CD14-positive monocyte (primary cell): ENCODE data around the gene SLC35G6. TPM values are rescaled to one million over a fixed set of nuclear protein-coding genes. Genes with fewer than 3 reads are reported as not detected.

Experiments used
- DNase-seq, 3 donors: peaks; one replicate each; pipeline ENCODE4 v3.0.0-alpha.2; 2011 to 2022
- H2AFZ ChIP-seq: 2 replicates; pipeline ENCODE4 v1.6.0; 2012; ENCODE audit warnings: mild to moderate bottlenecking, low read depth, low read length, inconsistent platforms; ENCODE audit not compliant: insufficient read depth, poor library complexity, severe bottlenecking
- H3K27ac ChIP-seq, 2 donors: 1 replicate in 1 of 2; 2 replicates in 1 of 2; pipeline ENCODE4 v1.5.1; 2012 to 2013; ENCODE audit warnings: low read length in 2 of 2, control low read depth in 1 of 2, inconsistent platforms in 1 of 2, low read depth in 1 of 2, mild to moderate bottlenecking in 1 of 2
- H3K27me3 ChIP-seq, 2 donors: one replicate each; pipeline versions ENCODE4 v1.6.0 to v1.6.1; 2011 to 2013; ENCODE audit warnings: low read length in 2 of 2; ENCODE audit not compliant: control insufficient read depth in 2 of 2, insufficient read depth in 2 of 2
- H3K36me3 ChIP-seq, 2 donors: replicated peaks in 1 of 2; 1 replicate in 1 of 2; 2 replicates in 1 of 2; pipeline versions ENCODE4 v1.5.1 to v1.6.1; 2012 to 2013; ENCODE audit warnings: low read length in 2 of 2, control low read depth in 1 of 2, inconsistent platforms in 1 of 2, mild to moderate bottlenecking in 1 of 2; ENCODE audit not compliant: insufficient read depth in 2 of 2, control insufficient read depth in 1 of 2
- H3K4me1 ChIP-seq, 2 donors: 1 replicate in 1 of 2; 2 replicates in 1 of 2; pipeline versions ENCODE4 v1.5.1 to v1.6.1; 2012 to 2013; ENCODE audit warnings: low read length in 2 of 2, control low read depth in 1 of 2, inconsistent platforms in 1 of 2, mild to moderate bottlenecking in 1 of 2, moderate library complexity in 1 of 2; ENCODE audit not compliant: insufficient read depth in 2 of 2, control insufficient read depth in 1 of 2
- H3K4me2 ChIP-seq: replicated peaks from 2 replicates; pipeline ENCODE3; 2012; ENCODE audit warnings: low read length, moderate library complexity, mild to moderate bottlenecking; ENCODE audit not compliant: poor library complexity, severe bottlenecking; ENCODE audit errors: extremely low read depth
- H3K4me3 ChIP-seq, 3 experiments: fragments of 200-600 bp in 1 of 3; sonication (generic) in 1 of 3; replicated peaks in 1 of 3; 1 replicate in 2 of 3; 2 replicates in 1 of 3; pipeline ENCODE4 v1.5.1; 2011 to 2013; ENCODE audit warnings: low read length in 3 of 3, mild to moderate bottlenecking in 3 of 3, control low read depth in 2 of 3, low read depth in 2 of 3, inconsistent platforms in 1 of 3, moderate library complexity in 1 of 3
- H3K79me2 ChIP-seq: 2 replicates; pipeline ENCODE4 v1.6.0; 2012; ENCODE audit warnings: mild to moderate bottlenecking, control low read depth, inconsistent platforms, low read length, moderate library complexity; ENCODE audit not compliant: insufficient read depth
- H3K9ac ChIP-seq: 2 replicates; pipeline ENCODE4 v1.6.0; 2017; ENCODE audit warnings: low read length, mild to moderate bottlenecking; ENCODE audit not compliant: insufficient read depth, poor library complexity, severe bottlenecking
- H3K9me3 ChIP-seq, 2 donors: replicated peaks in 1 of 2; 1 replicate in 1 of 2; 2 replicates in 1 of 2; pipeline versions ENCODE4 v1.5.1 to v1.6.1; 2012 to 2013; ENCODE audit warnings: low read length in 2 of 2, control low read depth in 1 of 2; ENCODE audit not compliant: control insufficient read depth in 1 of 2, insufficient read depth in 1 of 2
- H4K20me1 ChIP-seq: 2 replicates; pipeline ENCODE4 v1.6.0; 2012; ENCODE audit warnings: mild to moderate bottlenecking, low read length, control low read depth, moderate library complexity; ENCODE audit not compliant: insufficient read depth
- H3K27ac Mint-ChIP-seq, 7 donors: one replicate each; pipeline ENCODE4 v1.8.0; 2020; ENCODE audit warnings: mild to moderate bottlenecking in 7 of 7, mixed read lengths in 7 of 7, moderate library complexity in 6 of 7, inconsistent platforms in 2 of 7
- H3K27me3 Mint-ChIP-seq, 3 donors: one replicate each; pipeline ENCODE4 v1.8.0; 2021 to 2022; ENCODE audit warnings: low read depth in 3 of 3, mild to moderate bottlenecking in 3 of 3, mixed read lengths in 3 of 3, moderate library complexity in 3 of 3, inconsistent platforms in 1 of 3
- H3K36me3 Mint-ChIP-seq, 2 donors: one replicate each; pipeline ENCODE4 v1.8.0; 2020; ENCODE audit warnings: mixed read lengths in 2 of 2, inconsistent platforms in 1 of 2, mild to moderate bottlenecking in 1 of 2
- H3K4me1 Mint-ChIP-seq: one replicate; pipeline ENCODE4 v1.8.0; 2020; ENCODE audit warnings: mild to moderate bottlenecking, mixed read lengths
- H3K4me3 Mint-ChIP-seq, 2 donors: one replicate each; pipeline ENCODE4 v1.8.0; 2020; ENCODE audit warnings: mild to moderate bottlenecking in 2 of 2, mixed read lengths in 2 of 2, moderate library complexity in 1 of 2
- H3K9me3 Mint-ChIP-seq, 7 donors: one replicate each; pipeline ENCODE4 v1.8.0; 2020 to 2022; ENCODE audit warnings: mixed read lengths in 7 of 7, mild to moderate bottlenecking in 6 of 7, moderate library complexity in 6 of 7, inconsistent platforms in 2 of 7
- CTCF ChIP-seq: fragments of 200-600 bp; IDR thresholded peaks from one replicate; pipeline ENCODE4 v1.8.0; 2022; ENCODE audit warnings: antibody characterized with exemption, mild to moderate bottlenecking
- WGBS: methylation state at CpG from one replicate; pipeline ENCODE4 v1.1.5; 2013; ENCODE audit warnings: missing lambda C conversion rate; ENCODE audit not compliant: insufficient coverage; 5-methylcytosine and 5-hydroxymethylcytosine counted together
- intact Hi-C, 2 donors: fragments of 100-400 bp; cut with micrococcal nuclease; formaldehyde crosslinking; loops; one replicate each; pipeline versions ENCODE4 v1.15.0 to v1.15.1; 2023
- polyA plus RNA-seq, 3 donors: library from polyadenylated mRNA; depleted of rRNA in 1 of 3; unstranded in 2 of 3; stranded (reverse) in 1 of 3; fragments of 300-500 nt in 2 of 3; fragments of >200 nt in 1 of 3; fragmentation: Illumina TruSeq in 2 of 3; gene quantifications; 1 replicate in 2 of 3; 2 replicates in 1 of 3; pipeline ENCODE4 v1.2.3, GENCODE V29; 2012 to 2021

SLC35G6 gene
- polyA plus RNA-seq, 3 donors: not detected

- peaks cover 21 to 24% of the 10 kb centered on the region in 2 donors for H3K4me1 ChIP-seq
- no peak overlapping the region for H2AFZ ChIP-seq
- DNase-seq: no peak
- intact Hi-C loops: no loop called here
- no peaks in the 10 kb centered on the region for H4K20me1 ChIP-seq
- peaks cover 2% of the 10 kb centered on the region for H3K79me2 ChIP-seq
- no peaks in the 10 kb centered on the region for H3K9me3 ChIP-seq
- Mint-ChIP-seq H3K36me3 (peaks cover 16 to 38% of the 10 kb centered on the region in 2 donors), H3K27me3 (no peaks in the 10 kb centered on the region), H3K27ac (peak overlapping the region in 1 of 7 donors; percentile 18), H3K4me1 (peaks cover 19% of the 10 kb centered on the region), H3K4me3 (no peak overlapping the region), H3K9me3 (no peaks in the 10 kb centered on the region)
- no peak overlapping the region for H3K4me2 ChIP-seq
- peaks cover 22 to 27% of the 10 kb centered on the region in 2 donors for H3K36me3 ChIP-seq
- WGBS: 99% methylated on average over 9 of the region's 14 CpGs
- H3K4me3 ChIP-seq: no peak overlapping the region
- H3K27me3 ChIP-seq: no peaks in the 10 kb centered on the region
- TF ChIP-seq CTCF: no peak
- no peak overlapping the region for H3K27ac ChIP-seq
- H3K9ac ChIP-seq: no peak overlapping the region
These were observed 17.8 kb upstream of the SLC35G6 start for GRCh38 chr17:7463372-7463846.

DNA sequence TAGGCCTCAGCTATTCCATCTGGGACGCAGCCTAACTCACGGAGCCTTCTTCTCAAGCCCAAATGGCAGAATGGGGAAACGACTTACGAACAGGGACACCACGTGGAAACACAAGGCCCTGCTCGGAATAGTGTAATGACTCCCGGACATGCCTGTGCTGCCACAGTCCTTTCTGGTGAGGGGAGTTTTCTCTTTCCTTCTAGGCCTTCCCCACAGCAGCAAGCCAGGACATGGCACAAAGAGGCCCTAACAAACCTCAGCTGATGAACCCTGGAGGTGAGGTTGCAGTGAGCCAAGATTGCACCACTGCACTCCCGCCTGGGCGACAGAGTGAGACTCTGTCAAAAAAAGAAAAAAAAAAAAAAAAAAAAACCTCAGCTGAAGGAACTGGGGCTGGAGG, 17.2 kb upstream of the SLC35G6 start:
- peaks cover 19% of the 10 kb centered on the region for H3K4me1 Mint-ChIP-seq
- Histone ChIP-seq H3K79me2 (peaks cover 9% of the 10 kb centered on the region), H3K27me3 (no peaks in the 10 kb centered on the region), H3K4me1 (peaks cover 21 to 24% of the 10 kb centered on the region in 2 donors), H3K9me3 (no peaks in the 10 kb centered on the region), H3K36me3 (peaks cover 22 to 33% of the 10 kb centered on the region in 2 donors), H3K9ac (no peak overlapping the region), H2AFZ (no peak overlapping the region), H3K4me2 (no peak overlapping the region), H3K27ac (no peak overlapping the region), H3K4me3 (no peak overlapping the region), H4K20me1 (no peaks in the 10 kb centered on the region)
- WGBS: 100% methylated on average over 4 of the region's 9 CpGs
- TF ChIP-seq CTCF: no peak
- peak overlapping the region in 1 of 7 donors; percentile 18 for H3K27ac Mint-ChIP-seq
- no peaks in the 10 kb centered on the region for H3K9me3 Mint-ChIP-seq
- intact Hi-C loops: no loop called here
- peaks cover 20 to 38% of the 10 kb centered on the region in 2 donors for H3K36me3 Mint-ChIP-seq
- no peaks in the 10 kb centered on the region for H3K27me3 Mint-ChIP-seq
- no peak overlapping the region for H3K4me3 Mint-ChIP-seq
- no peak for DNase-seq
